Stimulated activated CD4-positive, alpha-beta T cell treated with anti-CD3 and anti-CD28 coated beads, Interleukin-2, amount 100 ng/mL, for 24 hours (primary cell): Measurements from ENCODE around the gene CUX1.
A peak's percentile ranks its signal among the peaks of the same experiment; 100 is the strongest.
"Not testable (repeated sequence)": the region's sequence is repeated elsewhere in the genome, so short reads cannot be mapped to it uniquely, and the experiment has no call there.

Experiments
- DNase-seq, 2 donors: peaks; one replicate each; pipeline ENCODE4 v3.0.0-alpha.2; 2020

CUX1 gene

GRCh38 chr7:101870361-101871062, 53.1 kb downstream of the CUX1 start:
- DNase-seq: no peak

GRCh38 chr7:101871351-101871750, 53.9 kb downstream of the CUX1 start:
- no peak for DNase-seq

DNA sequence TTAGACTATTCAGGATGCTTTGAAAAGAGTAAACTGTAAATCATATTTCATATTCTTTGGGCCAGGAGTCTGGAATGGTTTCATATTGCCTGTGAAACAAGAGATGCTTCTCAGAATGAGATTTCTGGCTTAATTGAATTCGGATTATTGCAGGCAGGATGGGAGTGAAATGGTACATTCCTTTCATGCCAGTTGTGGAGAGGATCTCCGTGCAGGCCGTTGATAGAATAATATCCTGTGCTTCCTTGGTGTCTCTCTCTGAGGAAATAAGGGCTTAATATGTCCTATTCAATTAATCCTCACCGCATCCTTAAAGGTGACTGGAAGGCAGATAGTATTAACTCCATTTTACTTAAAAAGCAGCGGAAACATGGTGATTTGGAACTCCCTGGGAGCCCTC, 56.6 kb downstream of the CUX1 start:
- no peak for DNase-seq

GRCh38 chr7:101875283-101875846, 57.9 kb downstream of the CUX1 start:
- DNase-seq: no peak

- DNase-seq: no peak
These were observed 60.6 kb downstream of the CUX1 start for GRCh38 chr7:101877882-101878591.

GRCh38 chr7:101878938-101879337, 61.5 kb downstream of the CUX1 start:
- DNase-seq: no peak

DNA sequence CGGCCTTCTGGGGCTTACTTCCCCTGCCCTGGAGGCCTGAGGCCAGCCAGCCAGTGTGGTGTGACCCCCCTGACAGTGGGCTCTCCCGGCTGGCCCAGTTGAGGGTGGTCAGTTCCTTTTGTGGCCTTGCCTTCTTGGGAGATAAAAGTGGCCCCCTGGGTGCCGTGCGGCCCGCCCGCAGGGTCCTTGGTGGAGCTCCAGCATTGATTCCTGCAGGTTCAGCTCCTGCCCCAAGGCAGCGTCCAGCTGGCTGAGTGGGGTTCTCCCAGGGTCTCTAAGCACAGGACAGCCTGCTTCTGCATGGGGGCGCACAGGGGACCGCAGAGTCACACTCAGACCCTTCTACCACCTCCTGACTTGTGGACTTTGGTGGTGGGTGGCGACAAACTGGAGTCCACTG, 62.1 kb downstream of the CUX1 start:
- no peak for DNase-seq

DNA sequence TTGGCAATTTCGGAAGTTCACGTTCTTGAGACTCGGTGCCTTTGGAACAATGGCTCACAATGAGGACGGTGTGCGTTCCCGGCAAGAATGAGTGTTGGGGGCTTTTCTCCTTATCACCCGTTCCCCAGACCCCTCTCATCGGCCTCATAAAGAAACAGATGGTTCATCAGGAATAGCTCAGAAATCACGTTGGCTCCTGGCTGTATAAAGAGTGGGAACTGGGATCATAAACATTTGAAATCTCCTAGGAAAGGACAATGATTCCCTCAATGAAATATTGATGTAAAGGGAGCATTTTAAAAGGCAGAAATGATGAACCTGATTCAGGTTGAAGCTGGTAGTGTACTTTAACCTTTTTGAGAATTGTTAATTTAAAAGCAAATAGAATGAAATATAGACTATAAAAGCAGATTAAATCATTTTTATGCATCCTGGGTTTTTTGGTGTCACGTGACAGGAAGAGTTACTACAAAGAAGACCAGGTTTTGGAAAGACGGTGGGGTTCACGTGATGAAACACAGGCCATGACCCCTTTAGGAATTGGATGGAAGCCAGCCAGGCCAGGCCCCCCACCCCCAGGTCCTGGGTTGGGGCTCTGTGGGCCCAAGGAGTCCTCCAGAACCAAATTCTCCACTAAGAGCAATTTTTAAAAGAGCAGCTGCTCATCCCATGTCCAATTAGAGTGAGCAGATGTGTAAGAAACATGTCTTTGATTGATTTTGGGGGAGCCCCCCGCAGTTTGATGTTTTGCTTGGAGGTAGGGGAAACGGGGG, 63.0 kb downstream of the CUX1 start:
- no peak for DNase-seq

DNA sequence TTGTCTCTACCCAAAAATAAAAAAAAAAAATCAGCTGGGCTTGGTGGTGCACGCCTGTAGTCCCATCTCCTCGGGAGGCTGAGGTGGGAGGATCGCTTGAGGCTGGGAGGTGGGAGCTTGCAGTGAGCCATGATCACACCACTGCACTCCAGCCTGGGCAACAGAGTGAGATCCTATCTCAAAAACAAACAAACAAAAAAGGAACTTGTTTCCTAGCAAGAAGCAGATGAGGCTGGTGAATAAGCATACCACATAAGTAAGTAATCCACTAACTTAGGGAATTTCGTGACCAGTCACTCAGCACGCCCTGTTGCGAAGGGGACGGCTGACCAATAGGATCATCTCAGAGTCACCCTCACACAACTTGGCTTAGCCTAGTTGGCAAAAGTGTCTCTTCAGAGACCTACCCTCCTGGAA, 64.6 kb downstream of the CUX1 start:
- no peak for DNase-seq

DNA sequence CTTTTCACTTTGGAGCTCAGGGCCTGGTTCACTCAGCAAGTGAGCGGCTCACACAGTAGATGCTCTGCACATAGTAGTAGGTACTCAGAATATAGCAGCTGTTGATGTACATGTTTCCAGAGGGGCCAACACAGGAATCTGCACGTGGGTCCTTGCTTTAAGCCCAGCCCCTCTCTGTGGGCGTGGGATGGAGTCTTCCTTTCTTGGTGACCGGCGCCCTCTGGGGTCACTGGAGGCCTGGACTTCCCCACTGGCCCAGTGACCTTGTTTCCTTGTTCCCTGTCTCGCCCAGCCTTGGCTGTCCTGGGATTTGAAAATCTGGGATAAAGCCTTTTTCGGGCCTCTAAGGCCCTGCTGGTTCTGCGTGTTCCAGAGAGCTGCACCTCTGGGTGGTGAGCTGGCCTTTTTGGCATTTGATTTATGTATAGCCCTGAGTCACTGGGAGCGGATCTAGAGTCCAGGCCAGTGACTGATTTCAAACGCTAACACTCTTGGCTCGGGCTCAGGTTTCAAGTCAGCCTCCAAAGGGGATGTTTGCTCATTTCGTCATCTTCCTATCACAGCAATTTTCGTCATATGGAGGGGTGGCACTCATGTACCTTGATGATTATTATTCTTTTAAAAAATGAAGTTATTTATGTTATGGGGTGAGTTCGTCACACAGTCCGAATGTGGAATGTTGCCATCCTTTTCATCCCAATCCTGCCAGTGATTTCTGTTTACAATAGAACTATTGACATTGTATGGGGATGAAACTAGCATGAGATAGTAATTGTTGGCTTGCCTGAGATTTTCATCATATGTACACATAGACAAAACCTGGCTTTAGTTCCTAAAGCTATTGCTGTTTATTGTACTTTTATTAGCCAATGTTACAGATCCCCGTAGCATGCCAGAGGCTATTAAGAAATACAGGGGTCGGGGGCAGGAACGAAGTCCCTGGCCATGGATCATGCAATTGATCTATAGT, 65.5 kb downstream of the CUX1 start:
- no peak for DNase-seq

- peak in 1 of 2 donors; percentile 18 for DNase-seq
These were observed 67.5 kb downstream of the CUX1 start for GRCh38 chr7:101884671-101885596.

DNA sequence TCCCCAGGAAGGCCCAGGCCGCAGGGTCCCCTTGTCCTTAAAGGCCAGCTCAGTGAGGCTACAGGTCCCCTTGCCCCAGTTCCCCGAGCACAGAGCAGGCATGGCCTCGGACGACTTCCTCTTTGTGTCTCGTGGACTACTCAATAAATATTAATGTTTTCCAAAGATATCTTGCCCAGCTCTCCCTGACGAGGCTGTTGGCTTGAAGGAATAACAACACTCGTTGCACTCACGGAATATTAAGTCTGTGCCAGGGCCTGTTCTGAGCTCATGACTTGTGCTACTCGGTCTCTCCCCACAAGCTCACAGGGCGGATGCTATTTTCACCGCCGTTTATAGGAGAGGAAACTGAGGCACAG, 68.2 kb downstream of the CUX1 start:
- no peak for DNase-seq

DNA sequence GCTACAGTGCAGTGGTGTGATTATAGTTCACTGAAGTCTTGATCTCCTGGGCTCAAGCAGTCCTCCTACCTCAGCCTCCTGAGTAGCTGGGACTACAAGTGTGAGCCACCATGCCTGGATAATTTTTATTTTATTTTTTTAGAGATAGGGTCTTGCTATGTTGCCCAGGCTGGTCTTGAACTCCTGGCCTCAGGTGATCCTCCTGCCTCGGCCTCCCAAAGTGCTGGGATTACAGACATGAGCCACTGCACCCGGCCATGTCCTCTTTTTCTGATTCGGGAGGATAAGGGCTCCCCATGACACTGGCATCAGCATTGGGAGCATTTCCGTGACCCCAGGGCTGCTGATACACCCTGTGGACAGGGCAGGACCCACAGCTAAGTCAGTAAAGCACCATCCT, 69.9 kb downstream of the CUX1 start:
- not testable (repeated sequence) for DNase-seq

- not testable (repeated sequence) for DNase-seq
These were observed 71.1 kb downstream of the CUX1 start for GRCh38 chr7:101888564-101888963.

DNA sequence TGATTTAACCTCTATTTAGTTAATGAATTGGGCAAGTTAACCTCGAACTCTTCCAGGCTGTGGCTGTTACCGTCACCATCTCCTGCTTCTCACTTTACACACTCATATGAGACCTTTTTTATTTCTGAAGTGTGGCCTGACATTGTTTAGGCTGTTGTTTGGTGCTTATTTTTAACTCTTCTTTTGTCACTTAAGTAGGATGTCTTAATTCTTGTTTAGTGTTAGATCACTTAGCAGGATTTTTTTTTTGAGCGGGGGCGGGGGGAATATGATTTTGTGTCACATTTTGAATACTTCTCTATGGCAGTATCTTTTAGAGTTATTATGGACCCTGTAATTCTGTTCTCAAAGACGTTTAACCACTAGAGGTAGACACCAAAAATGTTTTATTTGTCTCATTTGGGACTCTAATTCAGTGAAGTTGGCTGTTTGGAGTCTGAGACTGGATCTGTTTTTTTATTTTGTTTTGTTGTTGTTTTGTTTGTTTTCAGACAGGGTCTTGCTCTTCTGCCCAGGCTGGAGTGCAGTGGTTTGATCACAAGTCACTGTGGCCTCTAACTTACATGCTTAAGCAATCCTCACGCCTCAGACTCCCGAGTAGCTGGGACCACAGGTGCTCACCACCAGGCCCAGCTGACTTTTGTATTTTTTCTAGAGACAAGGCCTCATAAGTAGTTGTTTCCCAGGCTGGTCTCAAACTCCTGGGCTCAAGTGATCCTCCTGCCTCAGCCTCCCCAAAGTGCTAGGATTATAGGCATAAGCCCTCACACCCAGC, 73.5 kb downstream of the CUX1 start:
- no peak for DNase-seq

DNA sequence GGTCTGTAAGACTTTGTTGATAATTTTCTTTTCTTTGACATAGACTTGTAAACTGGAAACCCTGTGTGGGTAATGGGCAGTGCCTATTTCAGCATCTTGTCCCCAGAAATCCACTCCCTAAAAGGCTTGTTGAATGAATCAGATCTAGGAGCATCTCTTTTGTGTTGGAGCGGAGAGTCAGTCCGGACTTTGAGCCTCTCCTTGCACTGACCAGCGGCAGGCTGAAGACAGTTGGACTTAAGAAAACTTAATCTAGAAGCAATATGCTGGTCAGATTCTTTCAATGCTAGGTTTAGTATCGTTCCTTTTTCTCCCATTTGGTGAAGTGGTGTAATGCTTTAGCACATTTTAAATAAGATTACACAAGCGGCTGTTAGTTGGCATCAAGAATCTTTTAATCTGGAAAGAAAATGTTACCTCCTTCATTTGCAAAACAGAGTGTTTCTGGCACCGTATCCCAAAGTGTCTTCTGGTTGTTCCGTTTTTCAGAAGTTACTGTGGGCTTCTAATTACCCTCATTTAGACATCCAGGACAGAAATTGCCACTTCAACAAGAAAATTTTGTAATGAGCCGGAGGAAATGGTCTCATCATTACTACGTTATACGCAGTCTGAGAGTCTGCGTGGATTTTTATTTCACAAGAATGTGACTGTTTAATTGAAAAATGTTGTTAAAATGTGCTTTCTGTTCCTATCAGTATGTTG, 74.7 kb downstream of the CUX1 start:
- DNase-seq: no peak

- no peak for DNase-seq
These were observed 76.1 kb downstream of the CUX1 start for GRCh38 chr7:101893341-101894082.

DNA sequence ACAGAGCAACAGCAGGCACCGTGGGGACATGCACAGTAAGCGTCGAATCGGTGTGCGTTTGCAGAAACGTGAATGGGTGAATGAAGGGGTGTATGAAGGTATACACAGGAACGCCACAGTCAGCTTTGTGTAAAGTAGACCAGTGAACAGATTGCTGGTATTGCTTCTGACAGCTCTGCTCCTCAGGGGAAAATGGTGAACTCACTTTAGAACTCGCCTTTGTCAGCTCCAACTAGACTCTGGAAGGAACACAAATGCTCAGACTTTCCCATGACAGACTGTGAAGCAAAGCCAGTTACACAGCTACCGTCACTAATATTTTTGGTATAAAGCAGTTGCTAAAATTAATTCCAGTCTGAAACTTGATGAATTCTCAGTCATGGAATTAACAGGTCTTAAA, 78.9 kb downstream of the CUX1 start:
- DNase-seq: no peak

- no peak for DNase-seq
These were observed 79.5 kb downstream of the CUX1 start for GRCh38 chr7:101896941-101897340.
